GM23338 (cell line): ENCODE results near the gene INPP5D. TPM values are rescaled to one million over a fixed set of nuclear protein-coding genes. Genes with fewer than 3 reads are reported as not detected.

Experiments
- ATAC-seq: fragments of 200-7000 bp; cut with Tn5 transposase; 3 replicates; pipeline ENCODE4 v1.9.1; 2020
- DNase-seq: peaks from one replicate; pipeline ENCODE4 v3.0.0-alpha.2; 2015; ENCODE audit warnings: low spot score
- H2AFZ ChIP-seq: fragments of 200-600 bp; sonication (generic); 2 replicates; pipeline ENCODE4 v1.8.0; 2016; ENCODE audit warnings: antibody characterized with exemption, mild to moderate bottlenecking, moderate library complexity
- H3F3A ChIP-seq: fragments of 200-600 bp; sonication (generic); replicated peaks from 2 replicates; pipeline ENCODE4 v1.8.0; 2017; ENCODE audit warnings: antibody characterized with exemption, mixed run types, low read depth
- H3K27ac ChIP-seq: fragments of 200-600 bp; sonication (generic); 2 replicates; pipeline ENCODE4 v1.6.1; 2016; ENCODE audit warnings: low read depth
- H3K27me3 ChIP-seq: fragments of 200-600 bp; sonication (generic); 2 replicates; pipeline ENCODE4 v1.8.0; 2016; ENCODE audit warnings: mild to moderate bottlenecking, mixed run types, moderate library complexity; ENCODE audit not compliant: insufficient read depth
- H3K36me3 ChIP-seq: fragments of 200-600 bp; sonication (generic); 2 replicates; pipeline ENCODE4 v1.8.0; 2016; ENCODE audit warnings: mild to moderate bottlenecking; ENCODE audit not compliant: insufficient read depth
- H3K4me1 ChIP-seq: fragments of 200-600 bp; sonication (generic); 2 replicates; pipeline ENCODE4 v1.8.0; 2016; ENCODE audit warnings: mild to moderate bottlenecking, moderate library complexity; ENCODE audit not compliant: insufficient read depth
- H3K4me2 ChIP-seq: fragments of 200-600 bp; sonication (generic); 2 replicates; pipeline ENCODE4 v1.7.1; 2017; ENCODE audit warnings: mixed run types
- H3K4me3 ChIP-seq: fragments of 200-600 bp; sonication (generic); 2 replicates; pipeline ENCODE4 v1.6.1; 2016; ENCODE audit warnings: mixed run types
- H3K79me2 ChIP-seq: fragments of 200-600 bp; sonication (generic); replicated peaks from 2 replicates; pipeline ENCODE4 v1.8.0; 2017; ENCODE audit warnings: mild to moderate bottlenecking; ENCODE audit not compliant: insufficient read depth
- H3K9me2 ChIP-seq: fragments of 200-600 bp; sonication (generic); 2 replicates; pipeline ENCODE4 v1.8.0; 2017; ENCODE audit not compliant: insufficient read depth
- H4K20me1 ChIP-seq: fragments of 200-600 bp; sonication (generic); replicated peaks from 2 replicates; pipeline ENCODE4 v1.8.0; 2017; ENCODE audit warnings: mild to moderate bottlenecking; ENCODE audit not compliant: insufficient read depth
- H3K27ac Mint-ChIP-seq: 2 replicates; pipeline ENCODE4 v1.8.0; 2020; ENCODE audit warnings: inconsistent platforms, mild to moderate bottlenecking, moderate library complexity, mixed read lengths
- H3K27me3 Mint-ChIP-seq: 3 replicates; pipeline ENCODE4 v1.8.0; 2022; ENCODE audit warnings: low read depth, mild to moderate bottlenecking, moderate library complexity, mixed read lengths, inconsistent platforms; ENCODE audit not compliant: insufficient read depth, poor library complexity
- H3K36me3 Mint-ChIP-seq: 3 replicates; pipeline ENCODE4 v1.8.0; 2021; ENCODE audit warnings: low read depth, mild to moderate bottlenecking, inconsistent platforms, moderate library complexity, mixed read lengths
- H3K4me1 Mint-ChIP-seq: 3 replicates; pipeline ENCODE4 v1.8.0; 2020; ENCODE audit warnings: mild to moderate bottlenecking, inconsistent platforms, mixed read lengths
- H3K4me3 Mint-ChIP-seq: 3 replicates; pipeline ENCODE4 v1.8.0; 2021; ENCODE audit warnings: moderate library complexity, mild to moderate bottlenecking, inconsistent platforms, mixed read lengths
- H3K9me3 Mint-ChIP-seq: 3 replicates; pipeline ENCODE4 v1.8.0; 2020; ENCODE audit warnings: moderate library complexity, mild to moderate bottlenecking, inconsistent platforms, mixed read lengths
- CREB1 ChIP-seq: fragments of 250-450 bp; sonication (Bioruptor Pico); IDR thresholded peaks from 2 replicates; pipeline ENCODE4 v1.5.0; 2020; ENCODE audit warnings: low read depth, mild to moderate bottlenecking, moderate library complexity
- ETS1 ChIP-seq: IDR thresholded peaks from 2 replicates; pipeline ENCODE4 v1.6.1; 2016; ENCODE audit warnings: antibody characterized with exemption
- EZH2phosphoT487 ChIP-seq: fragments of 200-600 bp; sonication (generic); IDR thresholded peaks from one replicate; pipeline ENCODE4 v1.8.1; 2018; ENCODE audit warnings: antibody characterized with exemption; ENCODE audit not compliant: unreplicated experiment
- POLR2AphosphoS5 ChIP-seq: IDR thresholded peaks from 2 replicates; pipeline ENCODE4 v1.6.1; 2016; ENCODE audit warnings: antibody characterized with exemption, low read depth
- ZNF462 ChIP-seq: fragments of 250-450 bp; sonication (Bioruptor Pico); IDR thresholded peaks from 2 replicates; pipeline ENCODE4 v1.5.0; 2020; ENCODE audit warnings: mild to moderate bottlenecking, moderate library complexity
- polyA plus RNA-seq: library from polyadenylated mRNA; unstranded; fragments of >200 nt; fragmentation: Nextera tagmentation; extraction: Ambion mirVana; gene quantifications from 2 replicates; pipeline ENCODE4 v1.2.1, GENCODE V29; 2016
- total RNA-seq: library from RNA; depleted of rRNA; stranded (reverse); fragments of >200 nt; shearing (Covaris generic); gene quantifications from 2 replicates; pipeline ENCODE4 v1.2.3, GENCODE V29; 2014
- TF ChIP-seq, protein P1 (sequence below), 2 experiments: fragments of 200-600 bp in 1 of 2; sonication (generic) in 1 of 2; conservative IDR thresholded peaks; 2 replicates each; pipeline versions ENCODE4 v1.5.1 to v1.6.1; 2016 to 2017; ENCODE audit warnings: antibody characterized with exemption in 2 of 2, low read depth in 2 of 2, mild to moderate bottlenecking in 2 of 2, moderate library complexity in 1 of 2

Gene INPP5D
- total and polyA plus RNA-seq, 2 experiments from 2014 or later: 6.6 to 8.3 TPM

DNA sequence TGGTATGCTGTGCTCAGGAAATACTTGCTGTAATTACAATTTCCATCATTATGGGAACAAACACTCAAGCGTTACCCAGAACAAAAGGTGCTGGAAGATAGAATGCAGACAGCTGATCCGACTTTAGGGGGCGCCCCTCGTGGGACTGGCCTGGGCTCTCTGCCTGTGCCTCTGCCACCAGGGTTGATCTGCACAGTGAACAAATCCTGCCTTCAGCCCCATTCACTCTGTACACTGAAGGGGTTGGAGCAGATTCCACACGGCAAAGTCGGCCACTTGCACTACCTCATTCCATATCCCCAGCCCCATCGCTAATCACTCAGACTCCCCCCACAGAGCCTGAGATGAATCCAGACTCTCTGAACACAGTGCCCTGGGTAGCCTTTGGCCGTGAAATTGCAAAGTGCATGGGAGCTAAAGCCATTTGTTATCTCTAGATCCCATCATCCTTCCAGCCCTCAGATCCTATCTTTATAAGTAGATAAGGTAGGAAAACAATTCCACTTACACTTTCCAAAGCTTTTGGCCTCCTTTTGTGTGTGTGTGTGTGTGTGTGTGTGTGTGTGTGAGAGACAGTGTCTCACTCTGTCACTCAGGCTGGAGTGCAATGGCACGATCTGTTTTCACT lies 69.3 kb downstream of the INPP5D start:
- peak; percentile 76 for DNase-seq
- Mint-ChIP-seq H3K9me3 (peaks cover 3% of the 10 kb centered on the region; the same call in 1 of the 3 replicates), H3K27ac (no peak overlapping the region), H3K36me3 (peaks cover 1% of the 10 kb centered on the region; the same call in 1 of the 3 replicates), H3K4me3 (no peak overlapping the region), H3K4me1 (peaks cover 14% of the 10 kb centered on the region), H3K27me3 (no peaks in the 10 kb centered on the region)
- Histone ChIP-seq H3F3A (no peaks in the 10 kb centered on the region), H3K27me3 (no peaks in the 10 kb centered on the region), H4K20me1 (no peaks in the 10 kb centered on the region), H3K4me3 (no peak overlapping the region), H3K79me2 (no peaks in the 10 kb centered on the region), H3K4me2 (no peak overlapping the region), H3K9me2 (no peaks in the 10 kb centered on the region; the same call in 1 of the 2 replicates), H2AFZ (peak overlapping the region; percentile 87; the same call in 1 of the 2 replicates), H3K27ac (no peak overlapping the region), H3K4me1 (peaks cover 3% of the 10 kb centered on the region; the same call in 1 of the 2 replicates), H3K36me3 (no peaks in the 10 kb centered on the region)
- TF ChIP-seq ZNF462 (CRISPR knock-in tag): no peak
- TF ChIP-seq CREB1 (CRISPR knock-in tag): no peak
- no peak for TF ChIP-seq EZH2phosphoT487
- TF ChIP-seq, protein P1, sequence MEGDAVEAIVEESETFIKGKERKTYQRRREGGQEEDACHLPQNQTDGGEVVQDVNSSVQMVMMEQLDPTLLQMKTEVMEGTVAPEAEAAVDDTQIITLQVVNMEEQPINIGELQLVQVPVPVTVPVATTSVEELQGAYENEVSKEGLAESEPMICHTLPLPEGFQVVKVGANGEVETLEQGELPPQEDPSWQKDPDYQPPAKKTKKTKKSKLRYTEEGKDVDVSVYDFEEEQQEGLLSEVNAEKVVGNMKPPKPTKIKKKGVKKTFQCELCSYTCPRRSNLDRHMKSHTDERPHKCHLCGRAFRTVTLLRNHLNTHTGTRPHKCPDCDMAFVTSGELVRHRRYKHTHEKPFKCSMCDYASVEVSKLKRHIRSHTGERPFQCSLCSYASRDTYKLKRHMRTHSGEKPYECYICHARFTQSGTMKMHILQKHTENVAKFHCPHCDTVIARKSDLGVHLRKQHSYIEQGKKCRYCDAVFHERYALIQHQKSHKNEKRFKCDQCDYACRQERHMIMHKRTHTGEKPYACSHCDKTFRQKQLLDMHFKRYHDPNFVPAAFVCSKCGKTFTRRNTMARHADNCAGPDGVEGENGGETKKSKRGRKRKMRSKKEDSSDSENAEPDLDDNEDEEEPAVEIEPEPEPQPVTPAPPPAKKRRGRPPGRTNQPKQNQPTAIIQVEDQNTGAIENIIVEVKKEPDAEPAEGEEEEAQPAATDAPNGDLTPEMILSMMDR (conservative IDR thresholded peaks at IDR 0.05; ENCODE audit: low read depth in 2 of 2): peak; percentile 78 to 82
- TF ChIP-seq ETS1: no peak
- no peak for TF ChIP-seq POLR2AphosphoS5
- peak; percentile 95 for ATAC-seq
